LoVo (cell line): Measurements from ENCODE around the gene UBE2J2.
"Not testable (repeated sequence)": the region's sequence is repeated elsewhere in the genome, so short reads cannot be mapped to it uniquely, and the experiment has no call there.

Experiments used
- DNase-seq: peaks from one replicate; pipeline ENCODE4 v3.0.0-alpha.2; 2016; ENCODE audit warnings: low spot score

Gene UBE2J2

DNA sequence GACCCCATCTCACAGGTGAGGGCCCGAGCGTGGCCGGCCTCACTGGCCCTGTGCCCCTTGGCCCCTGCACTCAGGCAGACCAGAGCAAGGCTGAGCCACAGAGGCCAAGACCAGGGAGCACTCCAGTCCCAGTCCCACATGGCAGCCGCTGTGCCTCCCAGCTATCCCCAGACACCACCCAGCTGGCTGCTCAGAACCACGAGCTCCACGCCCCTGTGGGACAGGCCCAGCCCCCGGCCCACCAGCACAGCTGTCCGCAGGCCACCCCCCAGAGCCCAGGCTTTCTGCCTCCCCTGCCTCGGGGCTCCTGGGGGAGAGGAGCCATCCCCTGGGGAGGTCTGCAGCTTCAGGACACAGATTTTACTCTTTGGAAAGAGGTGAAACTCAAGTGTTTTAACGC lies 18.0 kb downstream of the UBE2J2 start:
- no peak for DNase-seq

DNA sequence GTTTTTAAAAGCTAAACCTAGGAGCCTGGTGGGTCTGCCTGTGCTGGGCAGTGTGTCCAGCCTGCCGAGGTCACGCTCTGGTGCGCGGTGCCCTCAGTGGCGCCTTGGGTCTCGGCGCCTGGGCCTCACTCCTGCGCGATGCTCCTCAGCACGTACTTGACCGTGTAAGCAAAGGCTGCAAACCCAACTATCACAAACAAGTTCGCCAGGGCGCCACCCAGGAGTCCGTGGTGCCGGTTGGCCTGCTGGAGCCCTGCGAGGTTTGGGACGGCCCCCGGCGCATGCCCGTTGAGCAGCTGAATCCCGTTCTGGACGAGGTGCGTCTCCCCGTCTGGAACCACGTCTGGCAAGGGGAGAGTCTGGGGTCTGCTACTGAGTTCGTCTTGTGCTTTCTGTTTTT lies 18.6 kb downstream of the UBE2J2 start:
- no peak for DNase-seq

DNA sequence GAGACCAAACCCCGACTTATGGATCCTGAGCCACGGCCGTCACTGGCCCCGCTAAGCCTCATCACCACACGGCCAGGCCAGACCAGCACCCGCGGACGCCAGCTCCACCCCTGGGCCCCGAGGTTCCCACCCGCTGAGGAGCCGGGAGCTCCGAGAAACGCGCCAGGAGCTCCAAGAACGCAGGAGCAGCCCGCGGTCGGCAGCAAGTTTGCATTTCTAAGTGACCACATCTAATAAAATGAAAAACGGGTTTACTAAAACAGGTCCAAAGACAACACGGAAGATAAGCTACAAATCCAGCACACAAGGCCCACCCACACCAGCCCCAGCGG lies 19.0 kb downstream of the UBE2J2 start:
- DNase-seq, result no peak

DNA sequence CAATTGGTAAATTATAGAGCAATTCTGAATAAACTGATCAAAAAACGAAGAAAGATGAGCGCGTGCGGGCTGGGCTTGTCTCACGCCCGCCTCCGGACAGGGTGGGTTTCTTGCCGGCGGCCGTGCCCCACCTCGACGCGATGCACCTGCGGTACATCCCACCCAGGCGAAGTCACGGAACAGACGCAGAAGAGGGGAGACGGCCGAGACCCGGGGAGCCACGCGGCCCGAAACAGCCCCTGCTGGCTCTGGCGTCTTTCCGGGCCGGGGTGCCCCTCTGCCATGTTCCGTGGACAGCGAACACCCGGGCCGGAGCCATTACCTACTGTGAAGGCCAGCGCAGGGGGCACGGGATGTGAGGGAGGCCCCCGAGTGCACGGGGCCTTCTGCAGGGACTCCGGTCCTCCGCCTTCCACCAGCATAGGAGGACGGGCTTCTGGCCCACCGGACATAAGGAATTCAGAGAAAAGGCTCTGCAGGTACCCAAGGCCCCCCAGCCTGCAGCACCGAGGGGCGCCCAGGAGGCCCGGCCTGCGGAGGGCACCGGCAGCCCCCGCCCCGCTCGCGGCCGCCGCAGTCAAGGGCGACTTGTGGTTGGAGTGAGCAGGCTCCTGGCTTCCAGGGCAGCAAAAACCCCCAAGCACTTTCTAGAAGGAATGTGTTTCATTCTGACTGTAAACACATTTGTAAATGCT lies 19.5 kb downstream of the UBE2J2 start:
- no peak for DNase-seq

DNA sequence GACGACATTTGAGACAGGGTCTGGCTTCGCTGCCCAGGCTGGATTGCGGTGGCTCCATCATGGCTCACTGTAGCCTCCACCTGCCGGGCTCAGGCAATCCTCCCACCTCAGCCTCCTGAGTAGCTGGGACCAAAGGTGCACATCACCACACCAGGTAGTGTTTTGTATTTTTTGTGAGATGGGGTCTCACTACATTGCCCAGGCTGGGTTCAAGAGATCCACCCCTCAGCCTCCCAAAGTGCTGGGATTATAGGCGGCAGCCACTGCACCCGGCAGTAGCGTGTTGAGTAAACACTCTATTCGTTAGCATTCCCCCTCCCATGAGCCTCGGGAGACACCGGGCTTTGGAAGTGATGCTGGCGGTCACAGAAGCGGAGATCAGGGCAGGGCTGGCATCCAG lies 20.3 kb downstream of the UBE2J2 start:
- no peak for DNase-seq

DNA sequence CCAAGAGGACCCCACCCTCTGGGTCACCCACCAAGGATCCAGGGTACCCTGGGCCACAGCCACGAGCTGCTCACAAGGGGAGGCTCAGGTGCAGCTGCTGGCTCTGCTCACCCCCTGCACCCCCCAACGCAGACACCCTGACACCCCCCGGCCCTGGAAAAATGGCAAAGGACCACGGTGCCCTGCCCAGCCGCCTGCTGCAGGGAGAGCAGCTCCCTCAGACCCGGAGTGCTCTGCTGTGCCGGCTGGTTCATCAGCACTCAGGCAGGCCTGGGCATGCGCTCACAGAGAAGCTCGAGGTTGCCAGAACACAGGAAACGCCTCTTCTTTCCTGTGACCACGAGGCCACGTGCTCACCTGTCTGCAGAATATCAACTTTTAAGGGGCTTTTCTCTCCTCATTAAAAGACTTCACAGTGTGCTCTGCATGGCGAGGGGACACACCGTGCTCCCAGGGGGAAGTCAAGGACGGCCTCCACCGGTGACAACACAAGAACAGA lies 22.8 kb downstream of the UBE2J2 start:
- no peak for DNase-seq

DNA sequence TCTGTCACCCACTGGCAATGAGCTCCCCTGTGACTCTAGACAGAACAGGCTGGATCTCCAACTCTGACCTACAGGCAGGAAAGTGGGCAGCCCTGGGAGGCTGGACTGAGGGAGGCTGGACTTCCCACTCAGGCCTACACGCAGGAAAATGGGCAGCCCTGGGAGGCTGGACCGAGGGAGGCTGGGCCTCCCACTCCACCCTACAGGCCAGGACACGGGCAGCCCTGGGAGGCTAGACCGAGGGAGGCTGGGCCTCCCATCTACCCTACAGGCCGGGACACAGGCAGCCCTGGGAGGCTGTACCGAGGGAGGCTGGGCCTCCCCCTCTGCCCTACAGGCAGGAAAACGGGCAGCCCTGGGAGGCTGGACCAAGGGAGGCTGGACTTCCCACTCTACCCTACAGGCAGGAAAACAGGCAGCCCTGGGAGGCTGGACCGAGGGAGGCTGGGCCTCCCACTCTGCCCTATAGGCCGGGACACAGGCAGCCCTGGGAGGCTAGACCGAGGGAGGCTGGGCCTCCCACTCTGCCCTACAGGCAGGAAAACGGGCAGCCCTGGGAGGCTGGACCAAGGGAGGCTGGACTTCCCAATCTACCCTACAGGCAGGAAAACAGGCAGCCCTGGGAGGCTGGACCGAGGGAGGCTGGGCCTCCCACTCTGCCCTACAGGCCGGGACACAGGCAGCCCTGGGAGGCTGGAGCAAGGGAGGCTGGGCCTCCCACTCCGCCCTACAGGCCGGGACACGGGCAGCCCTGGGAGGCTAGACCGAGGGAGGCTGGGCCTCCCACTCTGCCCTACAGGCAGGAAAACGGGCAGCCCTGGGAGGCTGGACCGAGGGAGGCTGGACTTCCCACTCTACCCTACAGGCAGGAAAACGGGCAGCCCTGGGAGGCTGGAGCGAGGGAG lies 25.4 kb downstream of the UBE2J2 start:
- not testable (repeated sequence) for DNase-seq

- no peak for DNase-seq
Measured at GRCh38 chr1:1247341-1247913, 26.2 kb downstream of the UBE2J2 start.

DNA sequence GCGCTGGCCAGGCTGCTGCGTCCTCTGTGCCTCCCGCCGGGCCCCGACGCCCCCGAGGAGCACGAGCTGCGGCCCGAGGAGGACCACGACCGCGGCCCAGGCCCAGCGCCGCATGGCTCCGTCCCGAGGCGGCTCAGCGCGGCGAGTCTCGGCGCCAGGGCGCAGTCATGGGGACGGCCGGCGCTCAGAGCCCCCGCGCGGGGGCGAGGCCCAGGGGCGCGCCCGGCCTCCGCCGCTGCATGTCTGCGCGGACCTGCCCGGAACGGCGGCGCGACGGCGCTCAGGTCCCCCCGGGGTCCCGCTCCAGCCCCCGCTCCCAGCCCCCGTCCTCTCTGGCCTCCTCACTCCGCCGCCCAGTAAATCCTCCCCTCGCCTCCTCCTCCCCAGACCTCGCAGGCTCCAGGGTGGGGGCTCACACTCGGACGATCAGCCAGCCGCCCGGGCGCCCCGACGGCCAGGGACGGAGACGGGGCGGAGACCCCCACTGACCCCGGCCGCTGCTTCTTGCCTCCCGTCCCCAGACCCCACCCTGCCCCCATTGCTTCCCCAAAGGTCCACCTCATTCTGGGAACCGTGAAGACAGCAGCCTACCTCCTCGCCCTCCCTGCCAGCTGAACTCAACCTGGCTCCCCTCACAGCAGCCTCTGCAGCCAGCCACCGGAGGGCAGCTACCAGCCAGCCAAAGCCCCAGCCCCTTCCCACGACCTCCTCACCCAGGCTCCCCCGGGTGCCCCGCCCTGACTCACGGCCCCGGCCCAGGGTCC lies 26.9 kb downstream of the UBE2J2 start, which contains the start of gene C1QTNF12:
C1QTNF12 (minus strand) TSS at position 146 of the 764 bp plus-strand sequence; CDS start at position 114, 32 bp downstream.
- DNase-seq, result no peak

DNA sequence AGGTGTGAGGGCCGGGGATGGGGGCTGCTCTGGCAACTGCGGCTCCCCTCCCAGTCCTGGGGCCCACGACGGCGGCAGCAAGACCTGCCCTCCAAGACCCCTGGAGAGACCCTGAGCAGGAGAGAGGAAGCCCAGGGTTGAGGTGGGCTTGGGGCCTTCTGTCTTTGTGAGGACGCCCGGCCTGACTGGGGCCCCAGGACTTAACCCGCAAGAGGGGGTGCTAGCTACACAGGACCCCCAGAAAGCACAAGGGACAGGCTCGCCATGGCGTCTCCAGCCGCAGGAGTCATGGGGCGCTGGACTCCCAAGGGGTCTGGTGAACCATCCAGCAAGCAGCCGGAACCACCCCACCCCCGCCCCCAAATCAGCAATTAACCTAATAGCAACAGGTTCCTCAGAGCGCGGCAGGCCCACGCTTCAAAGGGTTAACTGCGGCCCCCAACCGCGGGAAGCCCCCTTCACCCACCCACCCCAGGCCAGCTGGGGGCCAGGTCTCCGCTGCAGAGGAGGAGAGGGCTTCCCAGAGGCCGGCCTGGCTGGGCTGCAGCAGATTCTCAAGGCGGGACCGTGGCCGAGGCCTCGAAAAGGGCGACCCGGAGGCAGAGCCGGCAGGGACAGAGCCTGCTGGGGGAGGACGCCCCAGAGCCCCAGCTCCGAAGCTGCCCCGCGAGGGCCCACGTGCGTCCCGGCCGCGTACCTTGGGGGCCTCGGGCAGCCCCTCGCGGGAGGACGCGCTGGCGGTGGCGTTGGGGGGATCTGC lies 27.7 kb downstream of the UBE2J2 start:
- no peak for DNase-seq

DNA sequence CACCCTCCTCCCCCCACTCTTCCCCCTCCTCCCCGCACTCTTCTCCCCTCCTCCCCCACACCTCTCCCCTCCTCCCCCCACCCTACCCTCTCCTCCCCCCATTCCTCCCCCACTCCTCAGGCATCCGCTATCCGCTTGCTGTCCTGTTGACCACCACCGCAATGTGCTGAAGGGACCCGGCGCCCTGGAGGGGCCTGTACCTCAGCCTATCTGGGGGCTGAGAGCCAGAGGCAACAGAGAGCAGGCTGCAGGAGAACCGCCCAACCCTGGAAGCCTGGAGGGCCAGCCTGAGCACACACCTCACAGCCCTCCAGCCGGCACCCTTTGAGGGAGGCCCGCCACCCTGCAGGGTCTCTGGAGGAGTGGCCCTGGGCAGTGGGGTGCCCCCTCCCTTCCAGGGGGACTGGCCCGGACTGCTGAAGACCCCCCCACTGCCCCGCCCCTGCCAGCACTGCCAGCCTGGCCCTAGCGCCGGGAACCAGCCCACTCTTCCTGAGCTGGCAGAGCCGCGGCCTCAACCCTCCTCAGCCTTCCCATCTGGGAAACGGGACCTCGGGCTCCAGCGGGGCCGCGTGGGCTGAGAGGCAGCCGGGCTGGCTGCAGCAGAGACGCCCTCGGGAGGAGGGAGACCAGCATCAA lies 28.4 kb downstream of the UBE2J2 start:
- no peak for DNase-seq

- DNase-seq, result no peak
Measured at GRCh38 chr1:1244192-1244811, 29.4 kb downstream of the UBE2J2 start.

- DNase-seq, result no peak
Measured at GRCh38 chr1:1243807-1244191, 29.9 kb downstream of the UBE2J2 start.

DNA sequence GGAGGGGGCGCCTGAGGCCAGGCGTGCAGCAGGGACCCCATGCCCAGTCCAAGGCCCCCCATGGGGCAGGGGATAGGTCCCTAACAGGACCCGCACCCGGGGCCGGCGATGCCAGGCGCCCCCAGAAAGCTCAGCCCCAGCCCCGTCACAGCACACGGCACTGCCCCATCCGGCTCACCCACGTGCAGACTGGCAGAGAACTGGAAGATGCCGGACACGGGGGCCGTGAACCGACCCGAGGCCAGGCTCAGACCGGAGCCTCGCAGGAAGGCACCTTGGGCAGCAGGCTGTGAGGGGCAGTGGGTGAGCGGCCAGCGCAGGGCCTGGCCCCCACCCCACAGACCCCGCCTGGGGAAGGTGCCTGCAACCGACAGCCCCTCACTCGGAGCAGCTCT lies 30.4 kb downstream of the UBE2J2 start:
- DNase-seq, result no peak

DNA sequence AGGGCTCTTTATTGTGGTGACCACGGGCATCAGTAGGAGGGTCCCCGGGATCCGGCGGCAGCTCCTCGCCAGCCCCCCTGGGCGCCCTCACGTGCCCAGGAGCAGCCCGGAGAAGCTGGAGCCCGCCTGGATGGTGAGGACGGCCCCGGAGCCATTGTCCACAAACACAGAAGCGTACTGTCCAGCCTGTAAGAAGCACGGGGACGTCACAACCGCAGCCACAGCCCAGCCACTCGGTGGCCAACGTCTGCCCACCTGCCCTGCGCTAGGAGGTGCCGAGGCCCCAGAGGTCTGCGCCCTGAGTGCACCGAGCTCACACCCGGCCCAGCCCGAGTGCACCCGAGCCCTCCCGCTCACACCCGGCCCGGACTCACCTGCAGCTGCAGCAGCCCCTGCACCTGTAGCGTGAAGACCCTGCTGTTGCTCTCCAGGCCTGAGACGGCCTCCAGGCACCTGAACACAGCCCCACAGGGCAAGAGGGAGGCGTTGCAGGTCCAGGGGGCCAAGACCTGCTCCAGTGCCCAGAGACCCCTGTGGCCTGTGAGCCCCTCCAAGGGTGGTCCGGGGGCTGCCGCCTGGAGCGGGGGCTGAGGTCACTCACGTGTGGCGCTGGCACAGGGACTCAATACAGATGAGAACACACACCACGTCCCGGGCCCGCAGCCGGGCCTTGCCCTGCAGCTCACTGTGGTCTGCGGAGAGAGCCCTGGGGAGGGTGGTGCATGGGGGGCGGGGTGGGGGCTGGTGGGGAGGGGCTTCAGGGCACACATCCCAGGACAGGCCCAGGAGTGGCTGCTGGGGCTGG lies 31.0 kb downstream of the UBE2J2 start:
- DNase-seq, result no peak

- no peak for DNase-seq
Measured at GRCh38 chr1:1241588-1242219, 31.9 kb downstream of the UBE2J2 start.

DNA sequence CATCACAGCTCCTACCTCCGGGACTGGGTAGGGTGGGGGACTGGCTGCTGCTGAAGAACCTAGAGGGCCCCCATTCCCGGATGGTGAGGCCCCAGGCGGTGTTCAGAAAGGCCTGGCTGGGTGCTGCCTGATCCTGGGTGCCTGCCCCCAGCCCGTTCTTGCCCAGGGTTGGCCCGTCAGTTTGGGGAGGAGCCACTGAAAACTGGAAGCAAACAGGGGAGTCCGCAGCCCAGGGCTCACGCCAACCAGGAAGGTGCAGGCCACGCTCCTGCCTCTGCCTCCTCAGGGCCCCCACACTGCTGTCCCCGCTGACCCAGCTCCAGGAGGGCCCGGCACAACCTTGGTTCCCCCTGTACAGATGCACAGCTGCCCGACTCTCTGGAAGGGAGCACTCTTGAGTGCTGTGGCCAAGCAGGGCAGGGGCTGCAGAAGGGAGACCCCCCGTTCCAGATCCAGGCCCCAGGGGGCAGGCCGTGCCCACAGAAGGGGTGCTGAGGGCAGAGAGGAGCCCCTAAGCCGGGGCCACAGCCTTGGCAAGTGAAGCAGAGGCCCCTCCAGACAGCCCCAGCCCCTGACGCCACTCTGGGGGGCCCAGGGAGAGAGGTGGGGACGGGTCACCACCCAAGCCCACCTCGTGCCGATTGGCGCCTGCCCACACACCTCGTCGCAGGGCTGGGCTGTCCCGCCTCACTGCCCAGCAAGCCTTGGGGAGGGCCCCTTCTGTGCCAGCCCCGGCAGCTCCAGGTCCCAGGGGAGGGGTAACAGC lies 32.6 kb downstream of the UBE2J2 start:
- no peak for DNase-seq

- no peak for DNase-seq
Measured at GRCh38 chr1:1240348-1240732, 33.3 kb downstream of the UBE2J2 start.
